ENCODE data around the gene SAMD11. TPM values are rescaled to one million over a fixed set of nuclear protein-coding genes. Genes with fewer than 3 reads are reported as not detected.

Gene SAMD11
- total RNA-seq, 1 donor from 2014 or later = not detected

DNA sequence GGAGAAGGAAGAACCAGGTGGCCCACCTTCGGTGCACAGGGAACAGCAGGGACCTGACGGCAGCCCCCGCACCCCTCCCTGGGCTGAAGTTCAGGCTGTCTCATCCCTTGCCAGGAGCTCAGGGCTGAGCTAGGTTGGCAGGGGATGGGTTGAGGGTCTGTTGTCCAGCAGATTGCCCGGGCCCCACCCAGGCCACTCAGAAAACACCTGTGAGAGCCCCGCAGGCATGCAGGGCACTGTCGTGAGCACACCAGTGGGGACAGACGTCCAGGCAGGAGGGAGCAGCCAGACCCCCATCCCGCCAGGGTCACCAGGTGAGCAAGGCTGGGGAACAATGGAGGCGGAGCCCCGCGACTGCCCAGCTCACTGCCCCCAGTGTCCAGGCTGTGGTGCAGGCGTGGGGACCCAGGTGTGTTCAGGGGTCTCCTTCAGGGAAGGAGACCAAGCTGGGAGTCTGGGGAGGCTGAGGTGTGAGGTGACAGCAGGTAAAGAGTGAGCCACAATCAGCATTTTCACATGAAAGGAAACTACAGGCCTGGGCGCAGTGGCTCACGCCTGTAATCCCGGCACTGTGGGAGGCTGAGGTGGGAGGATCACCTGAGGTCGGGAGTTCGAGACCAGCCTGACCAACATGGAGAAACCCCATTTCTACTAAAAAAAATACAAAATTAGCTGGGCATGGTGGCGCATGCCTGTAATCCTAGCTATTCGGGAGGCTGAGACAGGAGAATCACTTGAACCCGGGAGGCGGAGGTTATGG is 9.4 kb upstream of the SAMD11 start:
- ATAC-seq (ENCODE audit: low read depth) = no peak
- ChIA-PET POLR2A (no interaction called here), CTCF (no interaction called here)
- DNase-seq = no peak
- Mint-ChIP-seq H3K9me3 (no peaks in the 10 kb centered on the region), H3K36me3 (ENCODE audit: low read depth) (no peaks in the 10 kb centered on the region), H3K4me3 (no peak overlapping the region), H3K4me1 (no peaks in the 10 kb centered on the region), H3K27me3 (peaks cover 46% of the 10 kb centered on the region), H3K27ac (no peak overlapping the region)
- intact Hi-C loops (cut with micrococcal nuclease) = no loop called here
- TF ChIP-seq, protein P1, sequence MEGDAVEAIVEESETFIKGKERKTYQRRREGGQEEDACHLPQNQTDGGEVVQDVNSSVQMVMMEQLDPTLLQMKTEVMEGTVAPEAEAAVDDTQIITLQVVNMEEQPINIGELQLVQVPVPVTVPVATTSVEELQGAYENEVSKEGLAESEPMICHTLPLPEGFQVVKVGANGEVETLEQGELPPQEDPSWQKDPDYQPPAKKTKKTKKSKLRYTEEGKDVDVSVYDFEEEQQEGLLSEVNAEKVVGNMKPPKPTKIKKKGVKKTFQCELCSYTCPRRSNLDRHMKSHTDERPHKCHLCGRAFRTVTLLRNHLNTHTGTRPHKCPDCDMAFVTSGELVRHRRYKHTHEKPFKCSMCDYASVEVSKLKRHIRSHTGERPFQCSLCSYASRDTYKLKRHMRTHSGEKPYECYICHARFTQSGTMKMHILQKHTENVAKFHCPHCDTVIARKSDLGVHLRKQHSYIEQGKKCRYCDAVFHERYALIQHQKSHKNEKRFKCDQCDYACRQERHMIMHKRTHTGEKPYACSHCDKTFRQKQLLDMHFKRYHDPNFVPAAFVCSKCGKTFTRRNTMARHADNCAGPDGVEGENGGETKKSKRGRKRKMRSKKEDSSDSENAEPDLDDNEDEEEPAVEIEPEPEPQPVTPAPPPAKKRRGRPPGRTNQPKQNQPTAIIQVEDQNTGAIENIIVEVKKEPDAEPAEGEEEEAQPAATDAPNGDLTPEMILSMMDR (IDR thresholded peaks at IDR 0.05) = no peak

DNA sequence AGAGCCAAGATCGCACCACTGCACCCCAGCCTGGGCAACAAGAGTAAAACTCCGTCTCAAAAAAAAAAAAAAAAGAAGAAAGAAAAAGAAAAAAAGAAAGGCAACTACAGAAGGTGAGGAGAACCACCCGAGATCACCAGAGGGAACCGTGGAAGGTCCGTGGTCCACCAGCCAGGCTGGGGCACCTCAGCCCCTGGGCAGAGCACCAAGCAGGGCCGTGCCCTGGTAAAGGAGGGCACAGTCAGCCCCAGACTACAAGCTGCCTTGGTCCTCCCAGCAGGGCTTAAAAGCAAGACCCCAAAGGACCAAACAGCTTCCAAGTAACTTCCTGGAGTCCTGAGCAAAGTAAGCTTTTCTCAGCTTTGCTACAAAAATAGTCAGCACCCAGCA is 8.8 kb upstream of the SAMD11 start:
- no peaks in the 10 kb centered on the region for H3K36me3 Mint-ChIP-seq (ENCODE audit: low read depth)
- ATAC-seq (ENCODE audit: low read depth) (no peak), DNase-seq (no peak)
- TF ChIP-seq, protein P1 (IDR thresholded peaks at IDR 0.05) = no peak
- no peaks in the 10 kb centered on the region for H3K4me1 Mint-ChIP-seq
- ChIA-PET CTCF (no interaction called here), POLR2A (no interaction called here)
- H3K27ac Mint-ChIP-seq = no peak overlapping the region
- H3K9me3 Mint-ChIP-seq = no peaks in the 10 kb centered on the region
- H3K4me3 Mint-ChIP-seq = no peak overlapping the region
- intact Hi-C loops (cut with micrococcal nuclease) = no loop called here
- peaks cover 46% of the 10 kb centered on the region for H3K27me3 Mint-ChIP-seq

DNA sequence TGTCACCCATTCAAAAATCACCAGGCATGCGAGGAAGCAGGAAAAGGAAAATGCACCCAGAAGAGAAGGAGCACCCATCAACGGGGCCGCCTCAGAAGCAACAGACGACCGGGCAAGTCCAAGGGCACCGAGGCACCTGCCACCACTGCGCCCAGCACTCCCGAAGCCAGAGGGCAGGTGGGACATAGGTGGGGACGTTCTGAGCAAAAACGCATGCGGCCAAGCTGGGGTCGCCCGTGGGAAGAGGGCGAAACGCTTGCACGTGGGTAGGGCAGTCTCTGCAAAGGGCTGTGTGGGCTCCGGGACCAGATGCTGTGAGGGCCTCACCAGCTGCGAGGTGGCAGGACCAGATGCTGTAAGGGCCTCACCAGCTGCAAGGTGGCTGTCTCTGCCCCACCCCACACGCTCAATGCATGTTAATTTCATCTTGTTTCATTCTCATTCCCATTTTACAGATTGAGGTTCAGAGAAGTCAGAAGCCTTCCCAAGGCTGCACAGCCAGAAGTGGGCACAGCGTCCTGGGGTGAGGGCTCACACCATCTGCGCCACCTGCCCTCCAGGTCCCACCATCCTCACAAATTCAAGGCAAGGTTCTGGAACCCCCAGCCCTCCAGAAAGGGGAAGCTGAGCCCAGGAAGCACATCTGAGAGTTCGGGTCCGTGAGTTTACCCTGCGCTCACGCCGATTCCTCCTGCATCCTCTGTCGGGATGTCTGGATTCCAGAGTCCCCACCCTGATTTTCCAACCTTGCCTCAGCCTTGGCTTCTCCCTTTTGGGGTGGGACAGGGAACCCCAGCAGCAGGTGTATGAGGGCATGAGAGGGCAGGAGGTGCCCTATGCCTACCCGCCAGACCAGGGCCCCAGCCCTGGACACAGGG is 8.2 kb upstream of the SAMD11 start:
- Mint-ChIP-seq H3K27me3 (peaks cover 49% of the 10 kb centered on the region), H3K27ac (no peak overlapping the region), H3K36me3 (ENCODE audit: low read depth) (no peaks in the 10 kb centered on the region), H3K4me3 (no peak overlapping the region), H3K9me3 (no peaks in the 10 kb centered on the region), H3K4me1 (peaks cover 3% of the 10 kb centered on the region)
- intact Hi-C loops (cut with micrococcal nuclease) = no loop called here
- ATAC-seq (ENCODE audit: low read depth) = no peak
- POLR2A ChIA-PET = no interaction called here
- CTCF ChIA-PET = no interaction called here
- TF ChIP-seq, protein P1 (IDR thresholded peaks at IDR 0.05) = no peak
- no peak for DNase-seq

DNA sequence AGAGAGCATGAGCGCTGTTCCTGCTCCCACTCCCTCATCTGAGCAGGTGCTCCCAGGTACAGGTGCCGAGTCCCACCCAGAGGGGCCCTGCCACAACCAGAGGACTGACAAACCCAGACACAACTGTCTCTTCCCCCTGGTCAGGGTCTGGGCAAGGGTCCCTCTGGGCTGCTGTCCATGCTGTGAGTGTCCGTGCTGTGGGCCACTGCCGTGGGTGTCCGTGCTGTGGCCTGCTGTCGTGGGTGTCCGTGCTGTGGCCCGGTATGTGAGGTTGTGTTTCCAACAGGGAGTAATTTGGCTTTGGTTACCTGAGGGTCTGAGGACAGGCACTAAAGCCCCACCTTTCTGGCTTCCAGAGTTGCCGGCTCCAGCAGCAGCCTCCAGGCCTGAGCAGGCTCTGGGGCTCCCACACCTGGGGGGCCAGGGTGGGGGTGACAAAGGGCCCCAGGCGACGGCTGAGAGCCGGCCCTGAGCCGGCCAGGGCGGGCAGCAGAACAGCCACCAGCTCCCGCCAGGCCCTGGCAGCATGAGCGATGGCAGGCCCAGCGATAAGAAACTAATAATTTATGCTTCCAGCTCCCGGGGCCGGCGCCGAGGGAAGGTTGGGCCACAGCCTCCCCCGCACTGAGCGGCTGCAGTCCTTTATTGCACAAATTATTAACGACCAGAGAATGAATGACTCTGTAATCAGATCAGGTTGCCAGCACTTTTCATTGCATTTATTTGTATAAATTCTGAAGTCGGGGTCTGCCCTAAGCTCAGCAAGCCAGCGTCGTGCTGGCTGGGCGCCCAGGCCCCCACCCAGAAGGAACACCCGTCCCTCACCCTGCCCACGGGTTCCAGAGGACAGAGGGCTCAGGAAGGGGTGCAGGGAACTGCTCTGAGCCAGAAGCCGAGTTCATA is 7.3 kb upstream of the SAMD11 start:
- ChIA-PET POLR2A (no interaction called here), CTCF (no interaction called here)
- intact Hi-C loops (cut with micrococcal nuclease) = no loop called here
- DNase-seq (no peak), ATAC-seq (ENCODE audit: low read depth) (no peak)
- Mint-ChIP-seq H3K27me3 (peaks cover 46% of the 10 kb centered on the region), H3K27ac (no peak overlapping the region), H3K9me3 (no peaks in the 10 kb centered on the region), H3K4me3 (no peak overlapping the region), H3K4me1 (peaks cover 9% of the 10 kb centered on the region), H3K36me3 (ENCODE audit: low read depth) (no peaks in the 10 kb centered on the region)
- TF ChIP-seq, protein P1 (IDR thresholded peaks at IDR 0.05) = no peak
